ENCODE measurements around the gene SUGP2.

SUGP2 gene

GRCh38 chr19:18961767-18962620 is 71.3 kb downstream of the SUGP2 start:
- Histone ChIP-seq H3K36me3 (ENCODE audit: control insufficient read depth in 1 of 2, insufficient read depth in 2 of 2, low read length in 2 of 2) (no peaks in the 10 kb centered on the region), H4K8ac (ENCODE audit: low read depth, low read length) (no peak overlapping the region)

GRCh38 chr19:18960370-18960769 is 72.9 kb downstream of the SUGP2 start:
- no peaks in the 10 kb centered on the region for H3K4me1 ChIP-seq (ENCODE audit: control insufficient read depth in 1 of 2, insufficient read depth in 2 of 2, low read length in 2 of 2)
- no peaks in the 10 kb centered on the region for H3K79me1 ChIP-seq (ENCODE audit: low read length)
- H2BK120ac ChIP-seq (ENCODE audit: insufficient read depth, low read length, poor library complexity): no peak overlapping the region
- H3K27ac ChIP-seq (ENCODE audit: low read depth, low read length): no peak overlapping the region
- DNase-seq: peak; percentile 29 to 62
- no peak overlapping the region for H2AFZ ChIP-seq (ENCODE audit: insufficient read depth, low read length, poor library complexity)
- H3K9ac ChIP-seq (ENCODE audit: low read length): no peak overlapping the region
- no peaks in the 10 kb centered on the region for H3K79me2 ChIP-seq (ENCODE audit: control insufficient read depth, insufficient read depth, low read length, poor library complexity)
- H3K9me3 ChIP-seq (ENCODE audit: insufficient read depth, low read depth, low read length): no peaks in the 10 kb centered on the region
- no peak overlapping the region for H3K4ac ChIP-seq (ENCODE audit: low read depth, low read length)
- no CpG with 5 or more reads among the region's 4 CpGs for WGBS (ENCODE audit: extremely low coverage, insufficient coverage, insufficient read length)
- H3K27me3 ChIP-seq (ENCODE audit: insufficient read depth, low read length): no peaks in the 10 kb centered on the region
- no peak overlapping the region for H3K4me2 ChIP-seq (ENCODE audit: low read length)
- H2AK5ac ChIP-seq (ENCODE audit: low read length): no peak overlapping the region
- no peak overlapping the region for H2BK5ac ChIP-seq (ENCODE audit: low read depth, low read length, poor library complexity)
- H3K4me3 ChIP-seq (ENCODE audit: low read depth, low read length): no peak overlapping the region
- no peak overlapping the region for H4K8ac ChIP-seq (ENCODE audit: low read depth, low read length)
- H2BK12ac ChIP-seq (ENCODE audit: low read length): no peak overlapping the region
- no peak overlapping the region for H3K14ac ChIP-seq (ENCODE audit: low read length)
- no peaks in the 10 kb centered on the region for H3K36me3 ChIP-seq (ENCODE audit: control insufficient read depth in 1 of 2, insufficient read depth in 2 of 2, low read length in 2 of 2)
- no peak overlapping the region for H3K23ac ChIP-seq (ENCODE audit: low read length)
- H4K91ac ChIP-seq (ENCODE audit: low read depth, low read length): no peak overlapping the region
- no peak overlapping the region for H3K18ac ChIP-seq (ENCODE audit: low read length)
- H4K12ac ChIP-seq (ENCODE audit: low read depth, low read length): no peak overlapping the region

More at GRCh38 chr19:18961767-18962620, 71.3 kb downstream of the SUGP2 start:
- no peak overlapping the region for H2AFZ ChIP-seq (ENCODE audit: insufficient read depth, low read length, poor library complexity)
- peak in 1 of 2 donors; percentile 38 for DNase-seq
- no peak overlapping the region for H3K4ac ChIP-seq (ENCODE audit: low read depth, low read length)
- H3K4me2 ChIP-seq (ENCODE audit: low read length): no peak overlapping the region
- H4K91ac ChIP-seq (ENCODE audit: low read depth, low read length): no peak overlapping the region
- no peak overlapping the region for H3K4me3 ChIP-seq (ENCODE audit: low read depth, low read length)
- H2AK5ac ChIP-seq (ENCODE audit: low read length): no peak overlapping the region
- H3K4me1 ChIP-seq (ENCODE audit: control insufficient read depth in 1 of 2, insufficient read depth in 2 of 2, low read length in 2 of 2): no peaks in the 10 kb centered on the region
- H3K23ac ChIP-seq (ENCODE audit: low read length): no peak overlapping the region
- no peaks in the 10 kb centered on the region for H3K79me1 ChIP-seq (ENCODE audit: low read length)
- H3K27me3 ChIP-seq (ENCODE audit: insufficient read depth, low read length): no peaks in the 10 kb centered on the region
- no peak overlapping the region for H3K9ac ChIP-seq (ENCODE audit: low read length)
- no peak overlapping the region for H2BK12ac ChIP-seq (ENCODE audit: low read length)
- no peak overlapping the region for H2BK5ac ChIP-seq (ENCODE audit: low read depth, low read length, poor library complexity)
- H2BK120ac ChIP-seq (ENCODE audit: insufficient read depth, low read length, poor library complexity): no peak overlapping the region
- WGBS (ENCODE audit: extremely low coverage, insufficient coverage, insufficient read length): no CpG with 5 or more reads among the region's 26 CpGs
- H4K12ac ChIP-seq (ENCODE audit: low read depth, low read length): no peak overlapping the region
- H3K27ac ChIP-seq (ENCODE audit: low read depth, low read length): no peak overlapping the region
- H3K14ac ChIP-seq (ENCODE audit: low read length): no peak overlapping the region
- no peak overlapping the region for H3K18ac ChIP-seq (ENCODE audit: low read length)
- no peaks in the 10 kb centered on the region for H3K9me3 ChIP-seq (ENCODE audit: insufficient read depth, low read depth, low read length)
- no peaks in the 10 kb centered on the region for H3K79me2 ChIP-seq (ENCODE audit: control insufficient read depth, insufficient read depth, low read length, poor library complexity)

DNA sequence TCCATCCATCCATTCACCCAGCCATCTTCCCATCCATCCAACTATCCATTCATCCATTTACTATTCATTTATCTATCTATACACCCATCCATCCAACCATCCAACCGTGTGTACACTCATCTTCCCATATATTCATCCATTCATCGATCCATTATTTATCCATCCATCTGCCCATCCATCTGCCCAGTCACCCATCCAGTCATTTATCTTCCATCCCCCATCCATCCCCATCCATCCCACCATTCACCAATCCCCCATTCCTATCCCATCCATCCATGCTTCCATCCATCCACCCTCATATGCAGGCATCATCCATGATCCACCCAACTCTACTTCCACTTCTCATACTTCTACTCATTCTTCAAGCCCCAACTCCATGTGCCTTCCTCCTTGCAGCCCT is 78.3 kb downstream of the SUGP2 start:
- Histone ChIP-seq H3K79me1 (ENCODE audit: low read length) (no peaks in the 10 kb centered on the region), H3K23ac (ENCODE audit: low read length) (no peak overlapping the region), H3K79me2 (ENCODE audit: control insufficient read depth, insufficient read depth, low read length, poor library complexity) (no peaks in the 10 kb centered on the region), H3K9ac (ENCODE audit: low read length) (no peak overlapping the region), H2BK120ac (ENCODE audit: insufficient read depth, low read length, poor library complexity) (no peak overlapping the region), H4K8ac (ENCODE audit: low read depth, low read length) (no peak overlapping the region), H3K4ac (ENCODE audit: low read depth, low read length) (no peak overlapping the region), H3K18ac (ENCODE audit: low read length) (no peak overlapping the region), H3K9me3 (ENCODE audit: insufficient read depth, low read depth, low read length) (peaks cover 3% of the 10 kb centered on the region), H2BK12ac (ENCODE audit: low read length) (no peak overlapping the region), H4K12ac (ENCODE audit: low read depth, low read length) (no peak overlapping the region), H2AK5ac (ENCODE audit: low read length) (no peak overlapping the region), H2AFZ (ENCODE audit: insufficient read depth, low read length, poor library complexity) (no peak overlapping the region), H3K14ac (ENCODE audit: low read length) (no peak overlapping the region), H3K4me1 (ENCODE audit: control insufficient read depth in 1 of 2, insufficient read depth in 2 of 2, low read length in 2 of 2) (peaks cover 3 to 4% of the 10 kb centered on the region in 2 experiments), H3K4me2 (ENCODE audit: low read length) (no peak overlapping the region), H2BK5ac (ENCODE audit: low read depth, low read length, poor library complexity) (no peak overlapping the region), H4K91ac (ENCODE audit: low read depth, low read length) (no peak overlapping the region), H3K36me3 (ENCODE audit: control insufficient read depth in 1 of 2, insufficient read depth in 2 of 2, low read length in 2 of 2) (no peaks in the 10 kb centered on the region), H3K27ac (ENCODE audit: low read depth, low read length) (no peak overlapping the region), H3K4me3 (ENCODE audit: low read depth, low read length) (no peak overlapping the region), H3K27me3 (ENCODE audit: insufficient read depth, low read length) (no peaks in the 10 kb centered on the region)
- DNase-seq: no peak
- WGBS (ENCODE audit: extremely low coverage, insufficient coverage, insufficient read length): 100% methylated on average over 2 of the region's 2 CpGs

DNA sequence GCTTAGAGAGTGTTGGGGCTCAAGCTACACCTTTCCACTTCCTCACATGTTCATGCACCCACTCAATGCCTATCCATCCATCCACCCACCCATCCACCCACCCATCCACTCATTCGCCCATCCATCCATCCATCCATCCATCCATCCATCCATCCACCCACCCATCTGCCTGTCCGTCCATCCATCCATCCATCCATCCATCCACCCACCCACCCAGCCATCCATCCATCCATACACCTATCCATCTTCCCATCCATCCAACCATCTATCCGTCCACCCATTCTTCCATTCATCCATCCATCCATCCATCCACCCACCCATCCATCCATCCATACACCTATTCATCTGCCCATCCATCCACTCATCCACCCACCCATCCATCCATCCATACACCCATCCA is 79.2 kb downstream of the SUGP2 start:
- H3K36me3 ChIP-seq (ENCODE audit: control insufficient read depth in 1 of 2, insufficient read depth in 2 of 2, low read length in 2 of 2): no peaks in the 10 kb centered on the region
- H3K27ac ChIP-seq (ENCODE audit: low read depth, low read length): no peak overlapping the region
- H3K79me2 ChIP-seq (ENCODE audit: control insufficient read depth, insufficient read depth, low read length, poor library complexity): no peaks in the 10 kb centered on the region
- no peak overlapping the region for H2BK120ac ChIP-seq (ENCODE audit: insufficient read depth, low read length, poor library complexity)
- H4K8ac ChIP-seq (ENCODE audit: low read depth, low read length): no peak overlapping the region
- H4K91ac ChIP-seq (ENCODE audit: low read depth, low read length): no peak overlapping the region
- no peak overlapping the region for H2AK5ac ChIP-seq (ENCODE audit: low read length)
- H3K9me3 ChIP-seq (ENCODE audit: insufficient read depth, low read depth, low read length): peaks cover 3% of the 10 kb centered on the region
- no peak overlapping the region for H3K14ac ChIP-seq (ENCODE audit: low read length)
- H3K4me3 ChIP-seq (ENCODE audit: low read depth, low read length): no peak overlapping the region
- no peak overlapping the region for H4K12ac ChIP-seq (ENCODE audit: low read depth, low read length)
- H3K18ac ChIP-seq (ENCODE audit: low read length): no peak overlapping the region
- H3K4ac ChIP-seq (ENCODE audit: low read depth, low read length): no peak overlapping the region
- 100% methylated on average over 1 of the region's 3 CpGs for WGBS (ENCODE audit: extremely low coverage, insufficient coverage, insufficient read length)
- DNase-seq: no peak
- H3K4me1 ChIP-seq (ENCODE audit: control insufficient read depth in 1 of 2, insufficient read depth in 2 of 2, low read length in 2 of 2): peaks cover 3 to 4% of the 10 kb centered on the region in 2 experiments
- no peaks in the 10 kb centered on the region for H3K27me3 ChIP-seq (ENCODE audit: insufficient read depth, low read length)
- no peaks in the 10 kb centered on the region for H3K79me1 ChIP-seq (ENCODE audit: low read length)
- no peak overlapping the region for H3K4me2 ChIP-seq (ENCODE audit: low read length)
- H3K23ac ChIP-seq (ENCODE audit: low read length): no peak overlapping the region
- no peak overlapping the region for H2BK5ac ChIP-seq (ENCODE audit: low read depth, low read length, poor library complexity)
- no peak overlapping the region for H3K9ac ChIP-seq (ENCODE audit: low read length)
- no peak overlapping the region for H2AFZ ChIP-seq (ENCODE audit: insufficient read depth, low read length, poor library complexity)
- no peak overlapping the region for H2BK12ac ChIP-seq (ENCODE audit: low read length)

All from trophoblast cell (in vitro differentiated cells and primary cell).